Tibial nerve (tissue), 3 donors: ENCODE results near the gene ELMO2.

Experiments used
- POLR2A ChIP-seq, 2 donors: fragments of 450-650 bp; IDR thresholded peaks; one replicate each; pipeline ENCODE4 v1.6.1; 2017; ENCODE audit warnings: antibody characterized with exemption in 2 of 2, mild to moderate bottlenecking in 2 of 2, moderate library complexity in 2 of 2
- TF ChIP-seq, protein P1 (sequence below), 5 experiments: fragments of 200-600 bp in 3 of 5; fragments of 450-650 bp in 2 of 5; sonication (generic) in 3 of 5; IDR thresholded peaks; one replicate each; pipeline ENCODE4 v1.5.1; 2016 to 2019; ENCODE audit warnings: antibody characterized with exemption in 5 of 5, mild to moderate bottlenecking in 3 of 5, moderate library complexity in 2 of 5

DNA sequence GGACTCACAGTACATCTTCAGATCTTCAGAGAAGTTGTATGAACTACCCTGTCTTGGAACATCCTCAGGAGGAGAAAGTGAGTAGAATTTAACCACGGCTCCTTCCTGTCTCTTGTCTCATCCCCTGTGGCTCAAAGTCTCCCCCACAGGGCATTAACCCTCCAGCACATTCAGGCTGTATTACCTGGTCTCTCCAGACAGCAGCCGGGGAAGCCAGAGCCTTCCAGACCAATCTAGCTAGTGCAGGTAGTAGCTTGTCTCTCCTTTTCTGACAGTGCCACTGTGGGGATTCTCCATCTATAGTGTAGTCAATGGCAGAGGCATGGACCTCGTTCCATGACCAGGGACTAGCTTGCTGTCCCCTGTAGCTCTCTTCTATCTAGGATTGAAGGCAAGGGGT is 16.9 kb upstream of the ELMO2 start:
- TF ChIP-seq, protein P1, sequence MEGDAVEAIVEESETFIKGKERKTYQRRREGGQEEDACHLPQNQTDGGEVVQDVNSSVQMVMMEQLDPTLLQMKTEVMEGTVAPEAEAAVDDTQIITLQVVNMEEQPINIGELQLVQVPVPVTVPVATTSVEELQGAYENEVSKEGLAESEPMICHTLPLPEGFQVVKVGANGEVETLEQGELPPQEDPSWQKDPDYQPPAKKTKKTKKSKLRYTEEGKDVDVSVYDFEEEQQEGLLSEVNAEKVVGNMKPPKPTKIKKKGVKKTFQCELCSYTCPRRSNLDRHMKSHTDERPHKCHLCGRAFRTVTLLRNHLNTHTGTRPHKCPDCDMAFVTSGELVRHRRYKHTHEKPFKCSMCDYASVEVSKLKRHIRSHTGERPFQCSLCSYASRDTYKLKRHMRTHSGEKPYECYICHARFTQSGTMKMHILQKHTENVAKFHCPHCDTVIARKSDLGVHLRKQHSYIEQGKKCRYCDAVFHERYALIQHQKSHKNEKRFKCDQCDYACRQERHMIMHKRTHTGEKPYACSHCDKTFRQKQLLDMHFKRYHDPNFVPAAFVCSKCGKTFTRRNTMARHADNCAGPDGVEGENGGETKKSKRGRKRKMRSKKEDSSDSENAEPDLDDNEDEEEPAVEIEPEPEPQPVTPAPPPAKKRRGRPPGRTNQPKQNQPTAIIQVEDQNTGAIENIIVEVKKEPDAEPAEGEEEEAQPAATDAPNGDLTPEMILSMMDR (IDR thresholded peaks at IDR 0.05): no peak
- TF ChIP-seq POLR2A (IDR thresholded peaks at IDR 0.05): no peak
